C4-2B (cell line): ENCODE results near the gene GNGT2.
"Not testable (repeated sequence)": the region's sequence is repeated elsewhere in the genome, so short reads cannot be mapped to it uniquely, and the experiment has no call there.

Experiments
- H3K27ac ChIP-seq: fragments of 450-650 bp; 2 replicates; pipeline ENCODE4 v1.5.1; 2017
- ZFX ChIP-seq: fragments of 450-650 bp; IDR thresholded peaks from 2 replicates; pipeline ENCODE4 v1.6.1; 2017
- TF ChIP-seq, protein P1 (sequence below): fragments of 450-650 bp; conservative IDR thresholded peaks from 2 replicates; pipeline ENCODE4 v1.5.1; 2017; ENCODE audit warnings: mild to moderate bottlenecking

Gene GNGT2

DNA sequence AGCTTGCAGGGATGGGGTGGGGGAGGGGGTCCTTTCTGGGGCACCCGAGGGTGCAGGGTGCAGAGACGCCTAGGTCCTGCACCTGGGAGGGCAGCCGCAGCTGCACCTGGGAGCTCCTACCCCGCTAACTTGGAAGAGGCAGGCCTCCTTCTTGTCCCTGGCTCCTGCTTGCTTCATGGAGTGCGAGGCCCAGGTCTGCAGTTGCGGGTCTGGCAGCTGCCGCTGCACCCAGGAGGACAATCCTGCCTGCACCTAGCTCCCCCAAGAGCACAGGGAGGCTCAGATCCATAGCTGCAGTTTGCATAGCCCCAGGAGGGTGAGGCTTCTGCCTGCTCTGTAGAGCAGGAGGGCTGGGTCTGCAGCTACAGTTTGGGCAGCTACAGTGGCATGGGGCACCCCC, 26.6 kb downstream of the GNGT2 start:
- TF ChIP-seq, protein P1, sequence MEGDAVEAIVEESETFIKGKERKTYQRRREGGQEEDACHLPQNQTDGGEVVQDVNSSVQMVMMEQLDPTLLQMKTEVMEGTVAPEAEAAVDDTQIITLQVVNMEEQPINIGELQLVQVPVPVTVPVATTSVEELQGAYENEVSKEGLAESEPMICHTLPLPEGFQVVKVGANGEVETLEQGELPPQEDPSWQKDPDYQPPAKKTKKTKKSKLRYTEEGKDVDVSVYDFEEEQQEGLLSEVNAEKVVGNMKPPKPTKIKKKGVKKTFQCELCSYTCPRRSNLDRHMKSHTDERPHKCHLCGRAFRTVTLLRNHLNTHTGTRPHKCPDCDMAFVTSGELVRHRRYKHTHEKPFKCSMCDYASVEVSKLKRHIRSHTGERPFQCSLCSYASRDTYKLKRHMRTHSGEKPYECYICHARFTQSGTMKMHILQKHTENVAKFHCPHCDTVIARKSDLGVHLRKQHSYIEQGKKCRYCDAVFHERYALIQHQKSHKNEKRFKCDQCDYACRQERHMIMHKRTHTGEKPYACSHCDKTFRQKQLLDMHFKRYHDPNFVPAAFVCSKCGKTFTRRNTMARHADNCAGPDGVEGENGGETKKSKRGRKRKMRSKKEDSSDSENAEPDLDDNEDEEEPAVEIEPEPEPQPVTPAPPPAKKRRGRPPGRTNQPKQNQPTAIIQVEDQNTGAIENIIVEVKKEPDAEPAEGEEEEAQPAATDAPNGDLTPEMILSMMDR: no peak
- no peak for TF ChIP-seq ZFX
- H3K27ac ChIP-seq: no peak overlapping the region

DNA sequence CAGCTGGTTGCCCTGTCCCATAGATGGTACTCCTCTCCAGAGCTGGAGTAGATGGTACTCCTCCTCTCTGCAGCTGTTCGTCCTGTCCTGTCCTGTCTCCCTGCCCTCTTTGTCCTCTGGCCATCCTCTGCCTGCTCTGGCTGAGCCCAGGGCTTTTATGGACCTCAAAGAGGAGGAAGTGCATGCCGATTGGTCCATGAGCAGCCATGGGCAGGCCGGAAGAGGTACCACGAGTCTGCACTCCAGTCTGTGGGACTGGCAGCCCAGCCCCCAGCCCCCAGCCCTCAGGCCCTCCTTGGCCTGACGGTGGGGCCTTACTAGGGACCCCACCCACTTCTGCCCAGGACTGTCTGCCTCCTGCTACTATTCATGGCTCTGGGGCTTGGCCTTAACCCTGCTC, 27.0 kb downstream of the GNGT2 start:
- TF ChIP-seq, protein P1: no peak
- no peak for TF ChIP-seq ZFX
- no peak overlapping the region for H3K27ac ChIP-seq

DNA sequence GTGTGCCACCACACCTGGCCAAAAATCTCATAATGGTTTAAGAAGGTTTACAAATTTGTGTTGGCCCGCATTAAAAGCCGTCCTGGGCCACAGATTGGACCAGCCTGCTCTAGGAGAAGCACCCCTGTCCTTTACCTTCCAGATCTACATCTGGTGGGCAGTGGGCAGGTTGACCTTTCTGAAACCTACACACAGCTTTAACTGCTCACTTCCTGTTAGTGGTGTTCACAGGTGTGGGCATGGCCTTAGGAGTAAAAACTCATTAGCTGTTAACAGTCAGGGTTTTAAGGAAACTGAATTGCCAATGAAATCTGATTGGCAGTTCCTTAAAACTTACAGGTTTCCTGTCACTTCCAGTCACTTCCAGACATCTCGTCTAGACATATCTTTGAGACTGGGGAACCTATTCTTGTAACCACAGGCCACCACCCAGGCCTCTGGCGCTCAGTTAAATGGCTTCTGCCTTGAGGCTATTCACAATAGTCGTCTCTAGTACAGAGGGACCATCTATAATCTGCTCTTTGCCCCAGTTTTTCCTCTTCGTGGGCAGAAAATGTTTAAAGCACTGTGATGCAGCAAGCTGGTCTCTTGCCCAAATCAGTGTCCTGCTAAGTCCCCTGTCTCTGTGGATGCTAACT, 29.3 kb downstream of the GNGT2 start:
- TF ChIP-seq ZFX: no peak
- TF ChIP-seq, protein P1: no peak

DNA sequence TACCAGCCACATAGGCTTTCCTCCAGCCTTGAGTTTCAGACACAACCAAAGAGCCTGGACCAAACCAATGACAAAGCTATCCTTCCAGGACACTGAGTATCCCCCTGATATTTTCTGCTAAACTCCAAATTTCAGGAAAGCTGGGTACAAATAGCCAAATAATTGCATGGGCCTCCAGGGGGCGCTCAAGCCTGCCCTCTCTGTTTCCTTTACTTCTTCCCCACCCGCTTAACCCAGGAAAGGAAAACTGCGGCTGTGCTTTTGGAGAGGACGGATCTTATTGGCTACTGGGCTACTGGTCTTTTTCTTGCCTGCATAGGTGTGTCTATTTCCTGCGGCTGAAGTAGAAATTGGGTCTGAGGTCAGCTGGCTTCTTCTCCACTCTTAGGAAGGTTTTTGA, 30.1 kb downstream of the GNGT2 start:
- no peak for TF ChIP-seq ZFX
- TF ChIP-seq, protein P1: peak; percentile 97
- H3K27ac ChIP-seq: no peak overlapping the region

More for the DNA sequence above, 29.3 kb downstream of the GNGT2 start:
- H3K27ac ChIP-seq: no peak overlapping the region

DNA sequence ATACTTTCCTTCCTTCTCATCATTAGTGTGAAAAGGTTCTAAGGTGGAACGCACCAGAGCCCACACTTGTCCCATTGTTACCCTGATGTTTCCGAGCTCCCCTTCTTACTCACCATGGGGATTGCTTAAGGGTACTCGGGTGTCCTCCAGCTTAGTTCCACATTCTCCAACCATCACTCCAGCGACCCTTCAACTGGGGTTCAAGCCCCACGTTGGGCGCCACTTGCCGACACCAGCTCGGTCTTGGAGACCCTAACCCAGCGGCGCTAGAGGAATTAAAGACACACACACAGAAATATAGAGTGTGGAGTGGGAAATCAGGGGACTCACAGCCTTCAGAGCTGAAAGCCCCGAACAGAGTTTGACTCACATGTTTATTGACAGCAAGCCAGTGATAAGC, 34.4 kb downstream of the GNGT2 start:
- not testable (repeated sequence) for H3K27ac ChIP-seq

DNA sequence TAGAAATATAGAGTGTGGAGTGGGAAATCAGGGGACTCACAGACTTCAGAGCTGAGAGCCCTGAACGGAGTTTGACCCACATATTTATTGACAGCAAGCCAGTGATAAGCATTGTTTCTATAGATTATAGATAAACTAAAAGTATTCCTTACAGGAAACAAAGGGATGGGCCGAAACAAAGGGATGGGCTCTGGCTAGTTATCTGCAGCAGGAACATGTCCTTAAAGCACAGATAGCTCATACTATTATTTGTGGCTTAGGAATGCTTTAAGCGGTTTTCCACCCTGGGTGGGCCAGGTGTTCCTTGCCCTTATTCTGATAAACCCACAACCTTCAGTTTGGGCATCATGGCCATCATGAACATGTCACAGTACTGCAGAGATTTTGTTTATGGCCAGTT, 39.7 kb downstream of the GNGT2 start:
- H3K27ac ChIP-seq: not testable (repeated sequence)

DNA sequence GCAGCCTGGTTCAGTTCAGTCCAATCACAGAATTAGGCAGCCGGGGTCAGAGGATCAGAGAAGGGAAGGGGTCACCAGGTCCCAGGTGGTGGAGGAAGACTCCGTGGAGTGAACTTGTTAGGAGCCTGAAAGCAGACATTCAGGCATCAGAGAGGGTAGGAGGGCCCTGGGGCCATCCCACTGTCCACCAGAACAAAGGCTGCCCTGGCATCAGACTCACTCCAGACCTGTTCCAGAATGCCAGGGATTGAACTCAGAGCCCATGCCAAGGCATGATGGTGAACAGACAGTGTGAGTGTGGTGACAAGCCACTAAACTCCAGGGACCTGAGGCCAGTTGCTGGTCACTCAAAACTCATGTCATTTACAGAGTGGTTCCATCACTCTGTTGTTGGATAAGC, 40.2 kb downstream of the GNGT2 start:
- no peak overlapping the region for H3K27ac ChIP-seq
- TF ChIP-seq ZFX: no peak
- TF ChIP-seq, protein P1: no peak

DNA sequence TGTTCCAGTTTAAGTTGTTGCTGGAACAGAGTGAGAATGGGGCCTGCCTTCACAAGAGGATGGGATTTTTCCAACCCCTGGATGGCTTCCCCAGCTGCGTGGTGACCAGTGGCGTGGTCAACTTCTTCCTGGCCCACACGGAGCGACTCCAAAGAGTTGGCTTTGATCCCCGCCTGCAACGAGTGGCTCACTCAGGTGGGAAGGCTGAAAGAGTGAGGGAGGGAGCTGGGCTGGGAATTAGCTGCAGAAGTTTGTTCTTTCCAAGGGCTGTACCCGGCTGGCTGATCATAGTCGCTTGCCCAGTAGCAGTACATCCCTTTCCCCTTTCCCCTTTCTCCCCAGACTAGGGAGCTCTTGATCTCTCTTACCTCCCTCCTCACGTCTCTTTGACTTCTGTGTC, 41.7 kb downstream of the GNGT2 start:
- H3K27ac ChIP-seq: no peak overlapping the region
- TF ChIP-seq ZFX: no peak
- TF ChIP-seq, protein P1: no peak
